Keratinocyte (primary cell): ENCODE measurements around the gene GTF2B. TPM values are rescaled to one million over a fixed set of nuclear protein-coding genes. Genes with fewer than 3 reads are reported as not detected.

Experiments used
- DNase-seq: peaks from one replicate; pipeline ENCODE4 v3.0.0-alpha.2; 2011; ENCODE audit warnings: low read depth, missing footprints, low spot score
- FAIRE-seq: peaks from 2 replicates; lab custom pipeline; 2011; peaks lifted over from hg19 to GRCh38; lab: Jason Lieb, UNC
- H2AFZ ChIP-seq: 2 replicates; pipeline ENCODE4 v1.6.0; 2012; ENCODE audit warnings: low read length, control low read depth, inconsistent platforms; ENCODE audit not compliant: control insufficient read depth
- H3K27ac ChIP-seq: 2 replicates; pipeline ENCODE4 v1.5.1; 2011; ENCODE audit warnings: low read length; ENCODE audit not compliant: control insufficient read depth, insufficient read depth
- H3K27me3 ChIP-seq: 3 replicates; pipeline ENCODE4 v1.6.0; 2011; ENCODE audit warnings: low read length; ENCODE audit not compliant: control insufficient read depth, insufficient read depth; ENCODE audit errors: extremely low read depth
- H3K36me3 ChIP-seq, 2 experiments: 2 replicates in 1 of 2; 3 replicates in 1 of 2; pipeline ENCODE4 v1.5.1; 2011; ENCODE audit warnings: low read length in 2 of 2, mild to moderate bottlenecking in 1 of 2; ENCODE audit not compliant: control insufficient read depth in 2 of 2, insufficient read depth in 2 of 2; ENCODE audit errors: extremely low read depth in 1 of 2
- H3K4me1 ChIP-seq: 3 replicates; pipeline ENCODE4 v1.5.1; 2011; ENCODE audit warnings: low read length; ENCODE audit not compliant: control insufficient read depth, insufficient read depth; ENCODE audit errors: extremely low read depth
- H3K4me2 ChIP-seq: 3 replicates; pipeline ENCODE4 v1.6.0; 2011; ENCODE audit warnings: low read depth, low read length; ENCODE audit not compliant: control insufficient read depth, insufficient read depth; ENCODE audit errors: extremely low read depth
- H3K4me3 ChIP-seq, 3 experiments: fragments of 200-600 bp in 1 of 3; sonication (generic) in 1 of 3; 2 replicates in 2 of 3; 3 replicates in 1 of 3; pipeline ENCODE4 v1.5.1; 2011 to 2016; ENCODE audit warnings: low read length in 3 of 3, mild to moderate bottlenecking in 3 of 3, control low read depth in 2 of 3, inconsistent platforms in 1 of 3, low read depth in 1 of 3, mixed read lengths in 1 of 3, mixed run types in 1 of 3, moderate library complexity in 1 of 3; ENCODE audit not compliant: control insufficient read depth in 2 of 3, insufficient read depth in 2 of 3; ENCODE audit errors: extremely low read depth in 1 of 3
- H3K79me2 ChIP-seq: 2 replicates; pipeline ENCODE4 v1.6.0; 2012; ENCODE audit warnings: low read length; ENCODE audit not compliant: control insufficient read depth, insufficient read depth
- H3K9ac ChIP-seq: 3 replicates; pipeline ENCODE4 v1.6.0; 2011; ENCODE audit warnings: low read length; ENCODE audit not compliant: control insufficient read depth, insufficient read depth; ENCODE audit errors: extremely low read depth
- H3K9me1 ChIP-seq: 3 replicates; pipeline ENCODE4 v1.6.0; 2011; ENCODE audit warnings: low read length; ENCODE audit not compliant: control insufficient read depth, insufficient read depth; ENCODE audit errors: extremely low read depth
- H3K9me3 ChIP-seq: 2 replicates; pipeline ENCODE4 v1.5.1; 2012; ENCODE audit warnings: low read depth, low read length; ENCODE audit not compliant: control insufficient read depth
- H4K20me1 ChIP-seq: 3 replicates; pipeline ENCODE4 v1.6.0; 2011; ENCODE audit warnings: low read length; ENCODE audit not compliant: control insufficient read depth, insufficient read depth; ENCODE audit errors: extremely low read depth
- CTCF ChIP-seq, 3 experiments: IDR thresholded peaks in 1 of 3; conservative IDR thresholded peaks in 1 of 3; optimal IDR thresholded peaks in 1 of 3; 2 replicates in 2 of 3; 3 replicates in 1 of 3; pipeline versions ENCODE3 to v1.5.1; 2011; ENCODE audit warnings: low read length in 3 of 3, mild to moderate bottlenecking in 3 of 3, moderate library complexity in 2 of 3, control low read depth in 1 of 3, inconsistent platforms in 1 of 3; ENCODE audit not compliant: insufficient read depth in 2 of 3; ENCODE audit errors: extremely low read depth in 1 of 3
- EZH2 ChIP-seq: IDR thresholded peaks from one replicate; pipeline ENCODE4 v1.6.1; 2012; ENCODE audit warnings: inconsistent platforms, mild to moderate bottlenecking, low read length, moderate library complexity
- dilution Hi-C: fragments of 300-500 bp; cut with MboI; formaldehyde crosslinking; loops from one replicate; pipeline ENCODE4 v1.7.0; 2020; ENCODE audit warnings: low sequenced_read_pairs; ENCODE audit not compliant: extremely low pct_ligation_motif_present
- polyA plus RNA-seq, 5 experiments: library from polyadenylated mRNA; depleted of rRNA in 3 of 5; stranded (reverse) in 3 of 5; stranded (forward) in 1 of 5; unstranded in 1 of 5; fragments of >200 nt; gene quantifications; 1 replicate in 1 of 5; 2 replicates in 3 of 5; 3 replicates in 1 of 5; pipeline versions ENCODE4 v1.2.1 to v1.2.3, GENCODE V29; 2011 to 2012; ENCODE audit warnings: missing spikeins in 2 of 5, low read depth in 1 of 5, low replicate concordance in 1 of 5

The GTF2B gene
- polyA plus RNA-seq, 1 donor (not counting 4 experiments of a cell fraction or from before 2014, with no cell fraction given): 63.8 TPM

- H3K27me3 ChIP-seq: no peaks in the 10 kb centered on the region
- H3K4me3 ChIP-seq: no peak overlapping the region
- peaks cover 14% of the 10 kb centered on the region for H3K4me1 ChIP-seq
- H3K36me3 ChIP-seq: peaks cover 3 to 6% of the 10 kb centered on the region in 2 experiments
- TF ChIP-seq CTCF (optimal IDR thresholded peaks at IDR 0.05 in 1 of 3, IDR thresholded peaks at IDR 0.05 in 1 of 3, conservative IDR thresholded peaks at IDR 0.05 in 1 of 3; ENCODE audit: extremely low read depth in 1 of 3, insufficient read depth in 2 of 3, low read length in 3 of 3) (no peak), EZH2 (no peak)
- FAIRE-seq (no peak), DNase-seq (no peak)
- no peak overlapping the region for H3K9ac ChIP-seq
- H3K27ac ChIP-seq: no peak overlapping the region
- no peaks in the 10 kb centered on the region for H3K9me1 ChIP-seq
- no peak overlapping the region for H3K4me2 ChIP-seq
- dilution Hi-C loops: no loop called here
- no peak overlapping the region for H2AFZ ChIP-seq
- peaks cover 46% of the 10 kb centered on the region for H3K79me2 ChIP-seq
- H3K9me3 ChIP-seq: no peaks in the 10 kb centered on the region
- H4K20me1 ChIP-seq: peaks cover 3% of the 10 kb centered on the region
Observed at GRCh38 chr1:88888750-88889149, 2.6 kb downstream of the GTF2B start.

DNA sequence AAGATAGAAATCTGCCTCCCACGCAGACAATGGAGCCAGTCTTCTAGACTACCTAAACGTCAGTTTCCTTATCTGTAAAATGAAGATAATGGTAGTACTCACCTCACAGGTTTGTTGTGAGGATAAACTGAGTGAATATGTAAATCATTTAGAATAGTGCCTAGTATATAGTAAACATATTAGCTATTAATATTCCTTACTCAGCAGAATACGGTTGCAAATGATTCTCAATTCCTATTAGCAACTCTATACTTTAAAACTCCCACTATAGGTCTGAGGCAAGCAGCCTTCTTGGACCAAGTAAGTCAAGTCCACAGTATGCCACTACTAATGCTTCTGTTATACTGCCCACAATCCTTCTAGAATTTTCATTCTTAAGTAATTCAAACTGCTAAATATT is 5.4 kb downstream of the GTF2B start:
- no peak overlapping the region for H3K4me3 ChIP-seq
- no peak overlapping the region for H2AFZ ChIP-seq
- dilution Hi-C loops: no loop called here
- H4K20me1 ChIP-seq: peaks cover 3% of the 10 kb centered on the region
- peaks cover 58% of the 10 kb centered on the region for H3K79me2 ChIP-seq
- no peaks in the 10 kb centered on the region for H3K27me3 ChIP-seq
- H3K9me1 ChIP-seq: no peaks in the 10 kb centered on the region
- no peak for TF ChIP-seq CTCF (optimal IDR thresholded peaks at IDR 0.05 in 1 of 3, IDR thresholded peaks at IDR 0.05 in 1 of 3, conservative IDR thresholded peaks at IDR 0.05 in 1 of 3; ENCODE audit: extremely low read depth in 1 of 3, insufficient read depth in 2 of 3, low read length in 3 of 3)
- no peak for TF ChIP-seq EZH2
- DNase-seq: no peak
- no peak overlapping the region for H3K27ac ChIP-seq
- peaks cover 21% of the 10 kb centered on the region for H3K4me1 ChIP-seq
- H3K9me3 ChIP-seq: no peaks in the 10 kb centered on the region
- peaks cover 3 to 9% of the 10 kb centered on the region in 2 experiments for H3K36me3 ChIP-seq
- no peak overlapping the region for H3K9ac ChIP-seq
- no peak for FAIRE-seq
- H3K4me2 ChIP-seq: no peak overlapping the region
